DND-41 (cell line): ENCODE measurements around the gene AMIGO2.
"Not testable (repeated sequence)": the region's sequence is repeated elsewhere in the genome, so short reads cannot be mapped to it uniquely, and the experiment has no call there.

Experiments used
- CTCF ChIP-seq: IDR thresholded peaks from 2 replicates; pipeline ENCODE4 v1.5.1; 2012; ENCODE audit warnings: borderline replicate concordance, low read length, moderate library complexity, mild to moderate bottlenecking; ENCODE audit not compliant: poor library complexity, severe bottlenecking; ENCODE audit errors: extremely low read depth
- EZH2 ChIP-seq: IDR thresholded peaks from 3 replicates; pipeline ENCODE4 v1.6.1; 2012; ENCODE audit warnings: borderline replicate concordance, low read depth, mild to moderate bottlenecking, moderate library complexity, low read length, inconsistent platforms; ENCODE audit not compliant: severe bottlenecking

DNA sequence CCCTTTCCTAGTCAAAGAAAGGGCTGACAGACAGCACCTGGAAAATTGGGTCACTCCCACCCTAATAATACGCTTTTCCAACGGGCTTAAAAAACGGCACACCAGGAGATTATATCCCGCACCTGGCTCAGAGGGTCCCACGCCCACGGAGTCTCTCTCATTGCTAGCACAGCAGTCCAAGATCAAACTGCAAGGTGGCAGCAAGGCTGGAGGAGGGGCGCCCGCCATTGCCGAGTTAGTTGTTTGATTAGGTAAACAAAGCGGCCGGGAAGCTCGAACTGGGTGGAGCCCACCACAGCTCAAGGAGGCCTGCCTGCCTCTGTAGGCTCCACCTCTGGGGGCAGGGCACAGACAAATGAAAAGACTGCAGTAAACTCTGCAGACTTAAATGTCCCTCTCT, 22.8 kb downstream of the AMIGO2 start:
- not testable (repeated sequence) for TF ChIP-seq CTCF, EZH2
